GM19397 (cell line): Measurements from ENCODE around the gene WWTR1.
A peak's percentile ranks its signal among the peaks of the same experiment; 100 is the strongest.

ENCODE experiments used
- ATAC-seq: cut with Tn5 transposase; IDR thresholded peaks from one replicate; pipeline ENCODE4 v1.9.1; 2021; ENCODE audit warnings: mild to moderate bottlenecking, moderate library complexity; ENCODE audit not compliant: unreplicated experiment

The WWTR1 gene

GRCh38 chr3:149657926-149658743, at the start of gene WWTR1:
Gene WWTR1, minus strand, starts transcription at chr3:149658025. Its CDS starts 719 bp downstream, at chr3:149657306.
- peak; percentile 78 for ATAC-seq

GRCh38 chr3:149706905-149707304, 49.1 kb upstream of the WWTR1 start:
- ATAC-seq = no peak

GRCh38 chr3:149705416-149705815, 47.6 kb upstream of the WWTR1 start:
- ATAC-seq = no peak

DNA sequence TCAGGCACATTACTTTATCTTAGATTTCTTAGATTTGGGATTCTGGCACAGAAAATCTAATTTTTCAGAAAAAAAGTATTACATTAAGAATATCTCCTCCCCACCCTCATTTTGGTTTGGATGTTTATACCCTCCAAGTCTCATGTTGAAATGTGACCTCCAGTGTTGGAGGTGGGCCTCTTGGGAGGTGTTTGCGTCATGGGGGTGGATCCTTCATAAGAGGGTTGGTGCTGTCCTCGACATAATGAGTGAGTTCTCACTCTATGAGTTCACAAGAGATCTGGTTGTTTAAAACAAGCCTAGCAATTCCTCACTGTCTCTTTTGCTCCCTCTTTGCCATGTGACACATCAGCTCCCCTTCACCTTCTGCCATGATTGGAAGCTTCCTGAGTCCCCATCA, 45.6 kb upstream of the WWTR1 start:
- ATAC-seq = no peak

- no peak for ATAC-seq
Measured at GRCh38 chr3:149702691-149703441, 45.0 kb upstream of the WWTR1 start.

- ATAC-seq = no peak
Measured at GRCh38 chr3:149701977-149702350, 44.1 kb upstream of the WWTR1 start.

DNA sequence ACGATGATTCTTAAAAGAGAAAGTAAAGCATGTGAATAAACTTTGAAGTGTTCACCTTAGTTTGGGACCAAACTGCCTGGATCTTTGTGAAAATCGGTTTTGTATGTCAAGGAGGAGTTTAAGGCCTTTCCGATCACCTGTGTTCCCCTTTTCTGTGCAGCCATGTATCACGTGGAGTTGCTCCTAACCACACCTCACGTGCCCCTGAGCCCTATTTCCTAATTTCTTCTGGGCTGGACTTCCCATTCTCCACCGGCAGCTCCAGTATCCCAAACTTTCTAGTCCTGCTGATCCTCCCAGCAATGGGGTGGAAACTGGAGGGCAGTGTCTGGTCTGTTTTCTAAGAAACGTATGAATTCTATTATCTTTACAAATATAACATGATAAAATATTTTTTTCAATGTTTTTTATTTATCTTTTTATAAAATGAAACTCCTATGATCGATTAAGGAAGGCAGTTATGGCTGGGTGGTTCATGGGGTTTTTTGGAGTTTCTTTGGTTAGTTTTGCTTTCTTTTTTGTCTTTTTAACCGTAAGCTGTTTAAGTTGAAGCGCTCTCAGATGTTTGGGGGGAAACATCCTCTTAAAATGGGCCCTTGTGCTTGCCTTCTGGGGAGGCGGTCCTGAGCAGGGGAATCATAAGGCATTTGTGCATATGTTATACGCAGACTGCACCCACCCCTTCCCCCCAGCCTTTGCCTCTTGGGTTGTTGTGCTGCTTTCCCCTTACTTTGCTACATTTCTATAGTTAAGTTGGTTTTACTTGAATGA, 43.6 kb upstream of the WWTR1 start:
- no peak for ATAC-seq

- no peak for ATAC-seq
Measured at GRCh38 chr3:149688122-149688757, 30.4 kb upstream of the WWTR1 start.

DNA sequence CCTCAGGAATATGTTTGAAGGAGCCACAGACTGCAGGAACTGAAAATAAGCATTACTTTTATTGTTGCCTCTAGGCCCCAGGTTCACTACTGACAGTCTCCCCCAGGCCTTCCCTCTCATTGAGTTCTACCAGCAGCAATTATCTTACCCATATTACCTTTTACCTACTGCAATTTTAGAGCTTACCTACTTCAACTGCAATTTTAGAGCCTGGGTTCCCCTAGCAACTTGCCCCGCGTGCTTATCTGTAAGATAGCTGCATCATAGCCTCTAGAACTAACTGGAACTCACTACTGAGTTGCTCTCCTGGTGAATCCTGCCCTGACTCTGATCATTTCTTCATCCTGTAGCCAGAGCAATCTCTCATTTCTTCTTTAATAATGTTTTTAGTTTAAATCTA, 29.2 kb upstream of the WWTR1 start:
- ATAC-seq = no peak

GRCh38 chr3:149678351-149678950, 20.6 kb upstream of the WWTR1 start:
- ATAC-seq = no peak

- ATAC-seq = no peak
Measured at GRCh38 chr3:149673393-149673792, 15.6 kb upstream of the WWTR1 start.

- ATAC-seq = no peak
Measured at GRCh38 chr3:149670742-149671492, 13.1 kb upstream of the WWTR1 start.

DNA sequence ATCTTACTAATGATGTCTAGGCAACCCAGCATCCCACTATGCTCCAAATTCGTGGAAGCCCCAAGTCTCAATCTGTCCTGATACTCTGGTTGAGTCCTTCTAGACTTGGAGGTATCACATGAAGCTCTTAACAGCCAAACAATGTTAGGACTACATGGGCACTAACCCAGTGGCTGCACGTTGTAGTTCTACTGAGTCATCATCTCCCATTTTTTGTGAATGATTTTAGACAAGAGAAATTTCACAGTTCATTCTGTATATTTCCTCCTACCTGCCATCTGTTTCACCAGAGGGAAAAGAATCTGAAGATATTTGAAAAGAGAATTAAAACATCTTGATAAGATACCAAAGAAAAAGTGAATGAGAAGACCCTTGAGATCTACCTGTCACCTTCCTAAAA, 9.8 kb upstream of the WWTR1 start:
- no peak for ATAC-seq

GRCh38 chr3:149663966-149664365, 6.1 kb upstream of the WWTR1 start:
- ATAC-seq = no peak

GRCh38 chr3:149662240-149662887, 4.5 kb upstream of the WWTR1 start:
- ATAC-seq = no peak

DNA sequence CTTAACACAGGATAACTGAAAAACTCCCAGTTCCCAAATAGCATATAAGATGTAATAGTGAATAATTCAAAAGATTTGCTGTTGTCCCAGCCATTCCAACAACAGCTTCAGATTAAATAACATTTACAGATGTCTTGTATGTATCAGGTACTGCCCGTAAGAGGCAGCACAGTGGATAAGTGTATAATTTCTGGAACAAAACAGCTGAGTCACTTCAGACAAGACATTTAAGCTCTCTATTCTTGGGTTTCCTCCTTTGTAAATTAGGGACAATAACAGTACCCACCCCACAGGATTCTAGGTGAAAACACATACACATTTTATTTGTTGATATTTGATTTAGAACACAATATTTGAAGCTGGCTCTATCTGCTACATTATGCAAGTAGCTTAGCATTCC, 2.6 kb upstream of the WWTR1 start:
- ATAC-seq = no peak

DNA sequence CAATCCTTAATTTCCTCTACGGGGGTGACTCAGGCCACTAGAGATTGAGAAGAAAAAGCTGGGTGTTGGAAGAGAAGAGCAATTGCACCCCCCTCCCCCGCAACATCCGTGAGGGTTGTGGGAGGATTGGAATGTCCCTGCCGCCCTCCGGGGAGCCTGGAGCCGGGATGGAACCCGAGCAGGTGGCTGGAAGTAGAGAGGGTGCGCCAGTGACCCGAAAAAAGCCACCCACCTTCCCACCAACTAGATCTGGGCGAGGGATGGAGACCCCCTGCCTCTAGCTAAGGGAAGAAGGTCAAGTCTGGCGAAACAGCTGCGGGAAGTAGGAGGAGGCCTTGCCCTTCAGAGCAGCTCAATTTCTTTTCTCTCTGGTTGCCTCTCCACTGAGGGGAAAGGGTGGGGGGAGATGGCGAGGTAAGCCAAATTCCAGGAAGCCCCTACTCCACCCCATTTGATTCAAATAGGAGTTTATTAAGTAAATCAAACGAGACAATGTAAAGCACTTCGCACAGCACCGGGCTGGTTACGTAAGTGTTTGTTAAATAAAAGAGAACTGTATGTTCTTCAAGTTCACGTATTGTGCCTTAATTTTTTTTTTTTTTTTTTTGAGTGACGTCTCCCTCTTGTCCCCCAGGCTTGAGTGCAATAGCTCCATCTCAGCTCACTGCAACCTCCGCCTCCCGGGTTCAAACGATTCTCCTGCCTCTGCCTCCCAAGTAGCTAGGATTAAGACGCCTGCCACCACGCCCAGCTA, 1.1 kb upstream of the WWTR1 start:
- peak; percentile 14 for ATAC-seq

- peak; percentile 29 for ATAC-seq
Measured at GRCh38 chr3:149657321-149657925, 402 bp downstream of the WWTR1 start.
